Embryonic facial prominence (tissue), 1 donor: ENCODE measurements around the gene MED13.
"Not testable (repeated sequence)": the region's sequence is repeated elsewhere in the genome, so short reads cannot be mapped to it uniquely, and the experiment has no call there.

Experiments used
- DNase-seq: peaks from one replicate; pipeline ENCODE4 v3.0.0-alpha.2; 2016; ENCODE audit errors: extremely low spot score

The MED13 gene

DNA sequence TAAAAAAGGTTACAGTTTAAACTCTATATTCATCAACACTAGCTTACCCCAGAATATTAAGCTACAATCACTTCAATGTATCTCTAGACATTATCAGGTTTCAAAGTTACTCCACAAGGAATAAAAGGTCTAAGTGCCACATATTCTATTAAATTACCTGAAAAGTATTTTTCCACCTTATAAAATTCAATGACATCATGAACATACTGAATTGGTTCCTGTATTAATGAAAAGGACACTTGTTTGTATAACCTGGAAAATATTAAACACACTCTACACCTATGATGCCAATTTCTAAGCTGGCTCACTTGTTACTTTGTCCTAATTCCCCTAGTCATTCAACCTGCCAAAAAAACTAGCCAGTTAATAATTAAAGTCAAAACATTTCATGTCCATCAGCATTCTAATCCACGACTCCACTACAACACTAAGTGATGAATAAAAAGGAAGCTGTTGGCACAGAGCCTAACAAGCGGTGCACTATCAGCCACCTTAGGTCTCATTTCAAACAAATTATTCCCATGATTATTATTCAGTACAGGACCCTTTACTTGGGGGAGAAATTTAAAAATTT is 12.2 kb downstream of the MED13 start:
- no peak for DNase-seq

- no peak for DNase-seq
These were observed 14.0 kb downstream of the MED13 start for GRCh38 chr17:62051053-62051452.

GRCh38 chr17:62049299-62049698 is 15.8 kb downstream of the MED13 start:
- DNase-seq: no peak

DNA sequence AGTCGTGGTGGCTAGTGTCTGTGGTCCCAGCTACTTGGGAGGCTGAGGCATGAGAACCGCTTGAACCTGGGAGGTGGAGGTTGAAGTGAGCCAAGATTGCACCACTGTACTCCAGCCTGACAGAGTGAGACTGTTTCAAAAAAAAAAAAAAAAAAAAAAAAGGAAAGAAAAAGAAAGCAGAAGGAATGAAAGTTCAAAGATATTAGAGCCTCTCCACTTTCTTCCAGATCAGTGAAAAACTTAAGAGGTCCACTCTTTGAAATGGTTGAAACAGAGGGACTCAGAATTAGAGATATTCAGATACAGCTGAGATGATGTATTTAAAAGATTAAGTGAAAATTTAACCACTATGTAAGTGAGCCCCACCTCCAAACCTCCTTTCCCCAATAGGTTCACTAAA is 16.8 kb downstream of the MED13 start:
- DNase-seq: no peak

DNA sequence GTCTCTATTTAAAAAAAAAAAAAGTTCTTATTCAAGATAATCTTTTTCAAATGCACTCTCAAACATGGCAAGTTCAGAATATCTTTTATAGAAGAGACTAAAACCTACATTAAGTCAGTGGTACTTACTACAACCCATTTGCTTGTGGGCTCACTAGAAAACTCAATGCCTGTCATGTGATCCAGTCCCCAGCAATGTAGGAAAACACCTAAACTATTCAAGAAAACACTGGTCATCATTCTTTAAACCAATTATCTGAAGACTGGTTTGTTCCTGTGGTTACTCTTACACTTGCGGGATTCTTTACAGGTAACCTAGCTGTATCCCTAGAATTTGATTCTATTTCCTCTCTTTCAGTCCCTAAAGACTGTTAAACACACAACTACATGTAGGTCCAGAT is 19.6 kb downstream of the MED13 start:
- no peak for DNase-seq

DNA sequence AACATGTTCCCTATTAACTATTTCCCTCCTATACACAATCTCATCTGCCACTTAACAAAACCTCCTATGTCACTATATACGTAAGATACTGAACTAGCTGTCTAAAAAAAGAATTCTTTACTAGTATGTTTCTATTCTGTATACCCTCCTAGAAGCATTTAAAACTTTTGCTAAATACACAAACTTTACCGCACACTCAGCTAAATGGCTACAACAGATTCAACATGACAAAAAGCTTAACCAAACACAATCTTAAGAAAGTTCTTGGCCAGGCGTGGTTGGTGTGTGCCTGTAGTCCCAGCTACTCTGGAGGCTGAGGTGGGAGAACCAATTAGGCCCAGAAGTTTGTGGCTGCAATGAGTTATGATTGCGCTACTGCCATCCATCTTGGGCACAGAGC is 20.0 kb downstream of the MED13 start:
- DNase-seq: no peak

DNA sequence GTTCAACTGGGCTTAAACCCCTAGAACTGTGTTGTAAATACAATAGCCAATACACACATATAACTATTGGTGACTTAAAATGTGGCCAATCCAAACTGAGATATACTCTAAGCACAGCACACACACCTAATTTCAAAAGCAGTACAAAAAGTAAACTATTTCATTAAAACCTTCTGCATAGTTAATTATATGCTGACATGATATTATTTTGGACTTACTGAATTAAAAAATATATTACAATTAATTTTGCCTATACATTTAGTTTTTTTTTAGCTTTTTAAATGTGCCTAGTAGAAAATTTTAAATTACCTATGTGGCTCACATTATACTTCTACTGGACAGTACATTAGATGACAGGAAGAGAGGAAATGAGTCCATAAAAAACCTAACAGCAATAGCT is 21.5 kb downstream of the MED13 start:
- DNase-seq: no peak

DNA sequence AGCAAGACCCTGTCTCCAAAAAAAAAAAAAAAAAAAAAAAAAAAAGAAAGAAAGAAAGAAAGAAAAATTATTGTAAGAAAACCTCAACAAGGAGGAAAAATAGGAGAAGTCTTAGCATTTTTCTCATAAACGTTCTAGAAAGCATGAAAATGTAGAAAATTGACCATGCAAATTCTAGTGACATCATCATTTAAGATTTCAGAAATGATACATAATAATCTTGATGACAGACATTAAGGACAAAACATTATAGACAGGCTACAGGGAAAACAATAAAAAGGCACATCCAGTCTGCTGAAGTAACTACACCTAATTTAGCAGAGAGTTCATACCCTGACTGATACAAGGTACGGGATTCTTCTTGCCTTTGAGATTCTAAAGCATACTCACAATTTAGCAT is 21.9 kb downstream of the MED13 start:
- DNase-seq: no peak

- DNase-seq: no peak
These were observed 26.8 kb downstream of the MED13 start for GRCh38 chr17:62038248-62038647.

- DNase-seq: no peak
These were observed 31.8 kb downstream of the MED13 start for GRCh38 chr17:62033317-62033716.

DNA sequence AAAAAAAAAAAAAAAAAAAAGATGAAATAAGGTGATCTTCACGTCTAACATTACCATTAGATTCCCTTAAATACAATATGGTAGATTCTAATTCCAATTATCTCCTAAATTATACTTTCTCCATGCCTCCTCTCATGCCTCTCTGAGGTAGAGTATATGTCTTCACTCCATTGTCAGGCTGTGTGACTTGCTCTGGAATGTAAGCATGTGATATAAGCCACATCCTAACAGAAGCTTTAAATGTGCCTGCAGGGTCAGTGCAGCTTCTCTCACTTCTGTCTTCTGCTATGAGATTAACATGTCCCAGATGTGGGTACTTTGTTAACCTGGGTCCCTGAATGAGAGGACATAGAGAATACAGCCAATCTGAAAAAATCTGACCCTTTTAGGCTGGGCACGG is 32.6 kb downstream of the MED13 start:
- no peak for DNase-seq

GRCh38 chr17:62030264-62030663 is 34.8 kb downstream of the MED13 start:
- DNase-seq: no peak

- DNase-seq: no peak
These were observed 40.2 kb downstream of the MED13 start for GRCh38 chr17:62024866-62025265.

GRCh38 chr17:62017912-62018311 is 47.2 kb downstream of the MED13 start:
- no peak for DNase-seq

DNA sequence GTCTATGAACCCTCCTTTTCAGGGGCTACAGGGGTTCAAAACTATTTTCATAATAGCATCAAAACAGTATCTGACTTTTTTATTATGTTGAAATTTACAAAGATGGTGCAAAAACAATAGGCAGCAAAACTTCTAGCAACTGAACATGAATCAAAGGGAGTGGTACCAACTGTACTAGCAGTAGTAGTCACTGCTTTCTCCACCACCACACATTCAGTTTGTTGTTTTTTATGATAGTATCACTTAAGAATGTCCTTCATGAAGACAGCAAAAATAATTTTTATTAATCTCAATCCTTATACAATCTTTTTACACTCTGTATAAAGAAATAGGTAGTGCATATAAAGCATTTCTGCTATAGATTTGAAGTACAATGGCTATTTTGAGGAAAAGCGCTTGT is 47.6 kb downstream of the MED13 start:
- no peak for DNase-seq

DNA sequence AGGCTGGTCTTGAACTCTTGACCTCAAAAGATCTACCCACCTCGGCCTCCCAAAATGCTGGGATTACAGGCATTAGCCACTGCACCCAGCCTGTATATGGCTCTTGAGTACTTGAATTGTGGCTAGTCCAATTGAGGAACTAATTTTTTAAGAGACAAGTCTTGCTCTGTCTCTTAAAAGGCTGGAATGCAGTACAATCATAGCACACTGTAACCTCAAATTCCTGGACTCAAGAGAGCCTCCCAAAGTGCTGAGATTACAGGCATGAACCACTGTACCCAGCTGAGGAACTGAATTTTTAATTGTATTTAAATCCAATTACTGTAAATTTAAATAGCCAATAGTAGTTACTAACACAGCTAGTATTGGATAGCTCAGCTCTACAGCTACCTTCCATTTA is 50.6 kb downstream of the MED13 start:
- DNase-seq: no peak

DNA sequence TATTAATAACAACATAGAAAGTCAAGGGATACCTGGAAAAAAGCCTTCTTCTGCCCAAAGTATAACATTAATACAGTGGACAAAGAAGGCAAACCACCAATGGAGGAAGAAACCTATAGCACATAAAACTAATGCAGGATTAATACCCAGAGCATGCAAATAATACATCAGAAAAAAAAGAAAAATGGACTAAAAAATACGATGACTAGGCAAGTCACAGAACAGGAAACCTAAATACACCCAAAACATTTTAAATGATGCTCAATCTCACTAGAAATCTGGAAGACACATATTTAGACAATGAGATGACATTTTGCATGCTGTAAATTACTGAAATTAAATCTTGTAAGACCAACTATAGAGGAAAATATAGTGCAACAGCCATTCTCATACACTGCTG is 55.9 kb downstream of the MED13 start:
- DNase-seq: no peak

DNA sequence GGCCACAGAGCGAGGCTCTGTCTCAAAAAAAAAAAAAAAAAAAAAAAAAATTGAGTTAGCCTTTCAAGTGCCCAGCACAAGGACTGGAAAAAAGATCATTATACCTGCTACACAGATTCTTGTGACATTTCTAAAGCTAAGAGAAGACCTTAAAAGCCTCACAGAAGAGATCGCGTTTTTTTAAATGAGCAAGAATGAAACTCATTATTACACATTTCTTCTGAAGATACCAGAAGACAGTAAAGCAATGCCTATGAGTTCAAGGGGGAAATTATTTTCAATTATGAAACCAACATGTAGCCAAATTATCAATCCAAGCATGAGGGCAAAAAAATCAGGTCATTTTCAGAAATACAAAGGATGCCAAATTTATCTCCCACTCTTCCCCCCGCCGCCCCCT is 56.8 kb downstream of the MED13 start:
- DNase-seq: no peak

DNA sequence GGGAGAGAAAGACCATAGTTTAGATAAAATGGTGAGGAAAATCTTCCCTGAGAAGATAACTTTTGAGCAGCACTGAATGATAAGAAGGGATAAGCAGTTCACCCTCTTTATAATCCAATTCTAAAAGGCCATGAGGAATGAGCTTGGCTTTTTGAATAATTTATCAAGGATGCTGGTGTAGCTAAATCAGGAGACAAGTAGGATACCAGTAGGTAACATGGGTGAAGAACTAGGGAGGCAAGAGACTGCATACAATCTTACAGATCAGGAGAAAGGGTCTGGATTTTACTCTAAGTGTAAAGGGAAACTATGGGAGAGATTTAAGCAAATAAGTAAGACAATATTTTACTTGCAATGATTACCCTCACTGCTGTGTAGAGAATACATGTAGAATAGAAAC is 60.7 kb downstream of the MED13 start:
- DNase-seq: no peak

DNA sequence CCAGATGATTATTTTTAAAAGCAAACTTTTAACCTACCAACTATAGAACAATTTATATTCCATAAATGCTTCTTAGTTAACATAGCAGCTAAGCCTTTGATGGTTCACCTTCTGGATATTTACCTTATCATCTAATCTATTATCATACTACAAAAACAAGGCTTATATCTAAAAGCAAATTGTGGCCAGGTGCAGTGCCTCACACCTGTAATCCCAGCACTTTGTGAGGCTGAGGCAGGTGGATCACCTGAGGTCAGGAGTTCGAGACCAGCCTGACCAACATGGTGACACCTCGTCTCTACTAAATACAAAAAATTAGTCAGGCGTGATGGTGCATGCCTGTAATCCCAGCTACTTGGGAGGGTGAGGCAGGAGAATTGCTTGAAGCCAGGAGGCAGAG is 61.9 kb downstream of the MED13 start:
- not testable (repeated sequence) for DNase-seq

GRCh38 chr17:62001105-62001504 is 64.0 kb downstream of the MED13 start:
- no peak for DNase-seq

- DNase-seq: no peak
These were observed 64.9 kb downstream of the MED13 start for GRCh38 chr17:62000186-62000585.

- DNase-seq: not testable (repeated sequence)
These were observed 66.5 kb downstream of the MED13 start for GRCh38 chr17:61998534-61998933.

- DNase-seq: no peak
These were observed 67.4 kb downstream of the MED13 start for GRCh38 chr17:61997664-61998063.
